A673 (cell line): Measurements from ENCODE around the gene CHKB.

Experiments
- CTCF ChIP-seq: fragments of 300-800, 200-600 bp; sonication (generic); conservative IDR thresholded peaks from 2 replicates; pipeline ENCODE4 v1.5.1; 2017; ENCODE audit warnings: low read depth, mild to moderate bottlenecking, antibody characterized with exemption, low read length, moderate library complexity, mixed read lengths
- EZH2 ChIP-seq: fragments of 200-600 bp; sonication (generic); IDR thresholded peaks from 2 replicates; pipeline ENCODE4 v1.6.1; 2017; ENCODE audit warnings: borderline replicate concordance, low read depth, mild to moderate bottlenecking, mixed read lengths, antibody characterized with exemption, low read length; ENCODE audit not compliant: poor library complexity, severe bottlenecking

DNA sequence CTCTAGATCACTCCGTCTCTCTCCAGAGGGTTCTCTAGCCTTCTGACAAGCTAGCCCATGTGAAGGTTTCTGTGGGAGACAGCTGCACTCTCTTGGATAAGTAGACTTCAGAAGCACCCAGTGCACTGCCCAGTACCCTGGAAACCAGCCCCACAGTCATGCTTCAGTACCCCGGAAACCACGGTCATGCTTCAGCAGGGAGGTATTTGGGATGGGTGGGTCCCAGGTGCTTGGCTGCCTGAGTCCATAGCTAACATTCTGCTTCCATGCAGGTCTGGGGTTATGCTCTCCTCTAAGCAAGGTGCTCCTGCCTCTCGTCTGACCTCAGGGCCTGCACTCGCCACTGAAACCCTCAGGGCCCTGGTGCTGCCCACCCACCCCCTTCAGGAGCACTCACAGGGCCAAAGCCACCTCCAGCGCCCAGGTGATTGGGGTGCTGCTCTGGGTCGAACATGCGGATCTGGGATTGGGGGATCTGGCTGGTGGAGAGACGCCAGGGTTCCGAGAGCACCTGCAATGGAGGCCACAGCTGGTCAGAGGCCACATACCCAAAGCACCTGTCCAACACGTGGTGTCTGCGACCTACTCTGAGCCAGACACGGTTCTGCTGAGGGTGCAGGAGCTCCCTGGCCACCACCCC, 12.6 kb downstream of the CHKB start:
- no peak for TF ChIP-seq CTCF
- no peak for TF ChIP-seq EZH2
